ENCODE results near the gene HYI.

DNA sequence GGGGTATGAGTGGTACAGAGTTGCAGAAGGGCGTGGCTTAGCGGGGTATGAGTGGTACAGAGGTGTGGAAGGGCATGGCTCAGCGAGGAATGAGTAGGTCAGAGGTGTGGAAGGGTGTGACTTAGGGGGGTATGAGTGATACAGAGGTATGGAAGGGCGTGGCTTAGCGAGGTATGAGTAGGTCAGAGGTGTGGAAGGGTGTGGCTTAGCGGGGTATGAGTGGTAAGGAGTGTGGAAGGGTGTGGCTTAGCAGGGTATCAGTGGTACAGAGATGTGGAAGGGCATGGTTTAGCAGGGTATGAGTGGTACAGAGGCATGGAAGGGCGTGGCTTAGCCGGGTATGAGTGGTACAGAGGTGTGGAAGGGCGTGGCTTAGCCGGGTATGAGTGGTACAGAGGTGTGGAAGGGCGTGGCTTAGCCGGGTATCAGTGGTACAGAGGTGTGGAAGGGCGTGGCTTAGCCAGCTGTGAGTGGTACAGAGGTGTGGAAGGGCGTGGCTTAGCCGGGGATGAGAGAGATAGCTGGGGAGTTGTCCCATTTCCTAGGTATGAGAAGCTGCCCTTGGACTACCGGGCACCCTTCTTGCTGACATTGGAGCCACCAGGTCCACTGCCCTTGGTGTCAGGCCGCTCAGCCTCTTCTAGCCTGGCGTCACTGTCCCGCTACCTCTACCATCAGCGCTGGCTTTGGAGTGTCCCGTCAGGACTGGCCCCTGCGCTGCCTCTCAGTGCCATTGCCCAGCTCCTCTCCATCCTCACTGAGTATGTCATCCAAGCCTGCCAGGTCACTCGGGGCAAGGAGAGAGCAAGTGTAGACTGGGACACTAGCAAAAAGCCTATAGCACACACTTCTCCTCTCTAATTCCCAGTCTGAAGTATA lies 29.8 kb downstream of the HYI start:
- TF ChIP-seq, protein P1, sequence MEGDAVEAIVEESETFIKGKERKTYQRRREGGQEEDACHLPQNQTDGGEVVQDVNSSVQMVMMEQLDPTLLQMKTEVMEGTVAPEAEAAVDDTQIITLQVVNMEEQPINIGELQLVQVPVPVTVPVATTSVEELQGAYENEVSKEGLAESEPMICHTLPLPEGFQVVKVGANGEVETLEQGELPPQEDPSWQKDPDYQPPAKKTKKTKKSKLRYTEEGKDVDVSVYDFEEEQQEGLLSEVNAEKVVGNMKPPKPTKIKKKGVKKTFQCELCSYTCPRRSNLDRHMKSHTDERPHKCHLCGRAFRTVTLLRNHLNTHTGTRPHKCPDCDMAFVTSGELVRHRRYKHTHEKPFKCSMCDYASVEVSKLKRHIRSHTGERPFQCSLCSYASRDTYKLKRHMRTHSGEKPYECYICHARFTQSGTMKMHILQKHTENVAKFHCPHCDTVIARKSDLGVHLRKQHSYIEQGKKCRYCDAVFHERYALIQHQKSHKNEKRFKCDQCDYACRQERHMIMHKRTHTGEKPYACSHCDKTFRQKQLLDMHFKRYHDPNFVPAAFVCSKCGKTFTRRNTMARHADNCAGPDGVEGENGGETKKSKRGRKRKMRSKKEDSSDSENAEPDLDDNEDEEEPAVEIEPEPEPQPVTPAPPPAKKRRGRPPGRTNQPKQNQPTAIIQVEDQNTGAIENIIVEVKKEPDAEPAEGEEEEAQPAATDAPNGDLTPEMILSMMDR (IDR thresholded peaks at IDR 0.05), result no peak
- TF ChIP-seq POLR2A (IDR thresholded peaks at IDR 0.05), result no peak

All from lower leg skin (tissue), 3 donors.